ENCODE results near the gene FAM50A.

DNA sequence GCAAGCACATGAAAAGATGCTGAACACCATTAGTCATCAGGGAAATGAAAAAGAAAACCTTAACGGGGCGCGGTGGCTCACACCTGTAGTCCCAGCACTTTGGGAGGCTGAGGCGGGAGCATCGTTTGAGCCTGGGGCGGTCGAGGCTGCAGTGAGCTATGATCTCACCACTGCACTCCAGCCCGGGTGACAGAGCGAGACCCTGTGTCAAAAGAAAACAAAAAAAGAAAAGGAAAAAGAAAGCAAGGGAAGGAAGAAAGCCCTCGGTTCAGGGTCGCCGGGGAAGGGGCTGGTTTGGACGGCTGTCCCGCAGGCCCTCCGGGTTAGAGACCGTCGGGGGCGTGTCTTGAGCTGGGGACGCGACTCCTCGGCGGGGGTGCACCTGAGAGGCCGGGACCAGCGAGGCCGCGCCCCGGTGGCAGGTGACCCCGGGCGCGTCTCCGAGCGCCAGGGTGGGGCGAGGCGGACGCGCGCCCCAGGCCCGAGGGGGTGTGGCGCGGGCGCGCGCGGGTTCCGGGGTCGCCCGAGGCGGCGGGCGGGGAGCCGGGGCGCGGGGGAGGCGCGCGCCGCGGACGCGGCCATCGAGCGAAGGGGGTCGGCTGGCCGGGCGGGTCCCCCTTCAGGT is 13.7 kb downstream of the FAM50A start:
- no peak for TF ChIP-seq EZH2 (IDR thresholded peaks at IDR 0.05; ENCODE audit: insufficient read depth, poor library complexity, severe bottlenecking)
- TF ChIP-seq EZH2phosphoT487 (IDR thresholded peaks at IDR 0.05; ENCODE audit: insufficient read depth, low read depth): no peak
